Activated CD4-positive, alpha-beta T cell treated with anti-CD3 and anti-CD28 coated beads for 36 hours (primary cell): ENCODE data around the gene HEXA. TPM values are rescaled to one million over a fixed set of nuclear protein-coding genes. Genes with fewer than 3 reads are reported as not detected.
"Not testable (repeated sequence)": the region's sequence is repeated elsewhere in the genome, so short reads cannot be mapped to it uniquely, and the experiment has no call there.

ENCODE experiments used
- ATAC-seq: fragments of 200-7000 bp; cut with Tn5 transposase; one replicate; pipeline ENCODE4 v1.10.0; 2021; ENCODE audit warnings: mild to moderate bottlenecking, moderate library complexity
- CTCF ChIA-PET: fragments of 350-600 bp; sonication (Branson Sonifier 250); formaldehyde crosslinking; loops from one replicate; lab custom pipeline; 2021; ENCODE audit warnings: antibody characterized with exemption; lab: Charles Lee
- POLR2A ChIA-PET: fragments of 350-600 bp; sonication (Branson Sonifier 250); formaldehyde crosslinking; loops from one replicate; lab custom pipeline; 2021; ENCODE audit warnings: antibody characterized with exemption, inconsistent platforms; lab: Charles Lee
- DNase-seq: peaks from one replicate; pipeline ENCODE4 v3.0.0-alpha.2; 2020
- H3K27ac Mint-ChIP-seq: one replicate; pipeline ENCODE4 v1.8.0; 2021; ENCODE audit warnings: mixed read lengths
- H3K27me3 Mint-ChIP-seq: one replicate; pipeline ENCODE4 v1.8.0; 2021; ENCODE audit warnings: mixed read lengths
- H3K36me3 Mint-ChIP-seq: one replicate; pipeline ENCODE4 v1.8.0; 2021; ENCODE audit warnings: low read depth, mixed read lengths
- H3K4me1 Mint-ChIP-seq: one replicate; pipeline ENCODE4 v1.8.0; 2021; ENCODE audit warnings: mixed read lengths
- H3K4me3 Mint-ChIP-seq: one replicate; pipeline ENCODE4 v1.8.0; 2021; ENCODE audit warnings: mild to moderate bottlenecking, moderate library complexity, mixed read lengths
- H3K9me3 Mint-ChIP-seq: one replicate; pipeline ENCODE4 v1.8.0; 2021; ENCODE audit warnings: low read depth, mixed read lengths
- intact Hi-C, 2 experiments: fragments of 100-400 bp; cut with DNase I in 1 of 2; cut with micrococcal nuclease in 1 of 2; formaldehyde crosslinking; loops; one replicate each; pipeline versions ENCODE4 v1.14.2 to v1.15.1; 2022 to 2024; cut with DNase I, micrococcal nuclease
- total RNA-seq, 2 experiments: library from RNA; stranded (reverse); gene quantifications; one replicate each; pipeline ENCODE4 v1.2.3, GENCODE V29; 2021

HEXA gene
- total RNA-seq, 2 experiments from 2014 or later, result 38.8 to 54.2 TPM

DNA sequence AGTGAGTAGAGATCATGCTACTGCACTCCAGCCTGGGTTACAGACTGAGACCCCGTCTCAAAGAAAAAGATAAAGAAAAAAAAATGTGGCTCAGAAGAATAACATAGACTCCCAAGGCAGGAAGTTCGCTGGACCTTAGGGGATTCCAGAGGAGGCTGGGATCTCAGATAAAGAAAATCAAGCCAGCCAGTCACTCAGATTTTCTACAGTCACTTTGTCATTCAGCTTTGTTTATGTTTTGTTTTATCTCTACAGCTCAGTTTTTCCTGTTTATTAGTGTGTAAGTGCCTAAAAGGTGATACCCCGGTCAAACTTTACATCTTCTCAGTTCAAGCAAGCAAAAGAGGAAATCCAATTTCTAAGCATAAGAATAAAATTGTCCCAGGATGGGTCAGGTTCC, 28.5 kb upstream of the HEXA start:
- no peak for DNase-seq
- POLR2A ChIA-PET, result no interaction called here
- Mint-ChIP-seq H3K27me3 (peaks cover 19% of the 10 kb centered on the region), H3K36me3 (no peaks in the 10 kb centered on the region), H3K27ac (no peak overlapping the region), H3K4me1 (no peaks in the 10 kb centered on the region), H3K9me3 (no peaks in the 10 kb centered on the region), H3K4me3 (no peak overlapping the region)
- CTCF ChIA-PET, result interaction anchor here (1.0 to 1.4 kb wide), 4 partner anchors 15 to 601 kb away, joined by 3 to 4 read pairs (median 3); no protein-coding TSS in a partner anchor
- intact Hi-C loops, result no loop called here
- no peak for ATAC-seq

DNA sequence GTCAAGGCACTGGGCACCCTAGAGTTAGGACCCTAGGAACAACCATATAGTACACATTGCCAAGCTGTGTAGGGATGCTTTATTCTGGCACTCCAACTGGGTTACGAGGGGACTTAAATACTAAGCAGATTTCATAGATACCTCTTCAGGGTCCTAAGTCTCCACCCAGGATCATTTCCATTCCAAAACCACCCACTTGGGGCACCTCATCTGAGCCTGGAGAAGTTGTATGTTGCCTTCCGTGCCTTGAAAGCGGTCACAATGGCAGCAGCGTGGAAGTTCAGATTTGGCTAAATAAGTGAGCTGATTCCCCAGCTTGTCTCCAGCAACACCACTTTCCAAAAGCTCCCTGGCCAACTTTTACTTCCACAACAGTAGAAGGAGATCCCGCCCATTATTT, 26.9 kb upstream of the HEXA start:
- Mint-ChIP-seq H3K36me3 (no peaks in the 10 kb centered on the region), H3K27ac (no peak overlapping the region), H3K4me1 (no peaks in the 10 kb centered on the region), H3K27me3 (peaks cover 17% of the 10 kb centered on the region), H3K9me3 (no peaks in the 10 kb centered on the region), H3K4me3 (no peak overlapping the region)
- intact Hi-C loops, result no loop called here
- DNase-seq (no peak), ATAC-seq (no peak)
- ChIA-PET POLR2A (no interaction called here), CTCF (no interaction called here)

DNA sequence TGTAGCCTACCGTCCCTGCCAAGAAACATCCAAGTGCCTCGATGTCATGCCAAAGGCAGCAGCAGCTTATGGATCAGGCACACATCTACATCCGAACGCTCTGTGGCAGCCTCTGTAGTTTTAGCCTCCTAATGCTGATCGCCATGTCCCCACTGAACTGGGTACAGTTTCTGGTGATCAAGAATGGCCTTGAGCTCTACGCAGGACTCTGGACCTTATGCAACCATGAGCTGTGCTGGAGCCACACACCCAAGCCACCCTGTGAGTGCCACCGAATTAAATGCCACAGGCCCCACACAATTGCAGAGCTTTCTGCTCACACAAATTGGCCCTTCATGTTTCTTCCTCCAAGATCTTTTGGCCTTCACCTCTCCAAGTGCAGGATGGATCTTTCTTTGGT, 22.8 kb upstream of the HEXA start:
- no peak for ATAC-seq
- peaks cover 11% of the 10 kb centered on the region for H3K27me3 Mint-ChIP-seq
- no peak overlapping the region for H3K27ac Mint-ChIP-seq
- no peaks in the 10 kb centered on the region for H3K4me1 Mint-ChIP-seq
- no peak for DNase-seq
- no peaks in the 10 kb centered on the region for H3K36me3 Mint-ChIP-seq
- ChIA-PET POLR2A (no interaction called here), CTCF (no interaction called here)
- H3K4me3 Mint-ChIP-seq, result no peak overlapping the region
- intact Hi-C loops, result no loop called here
- H3K9me3 Mint-ChIP-seq, result no peaks in the 10 kb centered on the region

DNA sequence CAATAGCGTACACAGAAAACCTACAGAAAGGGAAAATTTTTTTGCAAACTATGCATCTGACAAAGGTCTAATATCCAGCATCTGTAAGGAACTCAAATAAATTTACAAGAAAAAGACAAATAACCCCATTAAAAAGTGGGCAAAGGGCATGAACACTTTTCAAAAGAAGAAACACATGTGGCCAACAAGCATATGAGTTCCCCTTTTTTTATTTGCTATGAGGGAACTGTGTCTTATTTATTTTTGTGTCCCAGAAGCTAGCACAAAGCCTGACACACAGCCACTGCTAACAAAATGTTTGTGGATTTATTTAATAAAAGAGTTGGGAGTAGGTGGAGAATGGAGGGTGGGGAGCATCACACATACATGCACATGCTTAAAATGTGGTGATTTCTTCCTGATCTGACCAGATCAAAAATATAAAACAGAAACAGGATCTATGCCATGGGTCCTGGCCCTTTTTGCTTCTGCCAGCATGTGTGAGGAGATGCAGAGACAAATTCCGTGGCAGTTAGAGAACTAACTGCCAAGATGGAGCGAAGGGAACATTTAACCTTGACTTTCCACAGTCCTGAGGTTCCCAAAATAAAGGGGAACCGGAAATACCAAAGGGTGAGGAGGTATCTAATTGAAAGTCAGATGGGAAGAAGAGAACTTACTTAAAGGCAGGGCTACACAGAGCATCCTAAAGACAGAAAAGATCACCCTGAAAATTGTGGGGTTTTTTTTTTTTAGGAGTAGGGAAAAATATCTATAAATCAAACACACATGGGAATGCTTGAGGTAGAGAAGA, 22.2 kb upstream of the HEXA start, which contains the start of gene TMEM202:
TMEM202 (plus strand) TSS at position 510 of the 793 bp plus-strand sequence; CDS start at position 532, 22 bp downstream.
- Mint-ChIP-seq H3K27ac (no peak within 1 kb of the TSS), H3K36me3 (no peaks in the 10 kb centered on the region), H3K27me3 (peaks cover 10% of the 10 kb centered on the region), H3K4me3 (no peak within 1 kb of the TSS), H3K9me3 (no peaks in the 10 kb centered on the region), H3K4me1 (no peaks in the 10 kb centered on the region)
- ATAC-seq, result no peak
- intact Hi-C loops, result no loop called here
- no peak for DNase-seq
- ChIA-PET CTCF (no interaction called here), POLR2A (no interaction called here)

DNA sequence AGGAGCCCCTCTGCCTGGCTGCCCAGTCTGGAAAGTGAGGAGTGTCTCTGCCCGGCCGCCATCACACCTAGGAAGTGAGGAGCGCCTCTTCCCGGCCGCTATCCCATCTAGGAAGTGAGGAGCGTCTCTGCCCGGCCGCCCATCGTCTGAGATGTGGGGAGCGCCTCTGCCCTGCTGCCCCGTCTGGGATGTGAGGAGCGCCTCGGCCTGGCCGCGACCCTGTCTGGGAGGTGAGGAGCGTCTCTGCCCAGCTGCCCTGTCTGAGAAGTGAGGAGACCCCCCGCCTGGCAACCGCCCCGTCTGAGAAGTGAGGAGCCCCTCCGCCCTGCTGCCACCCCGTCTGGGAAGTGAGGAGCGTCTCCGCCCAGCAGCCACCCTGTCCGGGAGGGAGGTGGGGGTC, 20.5 kb upstream of the HEXA start:
- DNase-seq, H3K4me1 Mint-ChIP-seq, CTCF ChIA-PET, intact Hi-C loops, H3K27ac Mint-ChIP-seq, H3K9me3 Mint-ChIP-seq, H3K27me3 Mint-ChIP-seq, H3K4me3 Mint-ChIP-seq, ATAC-seq, H3K36me3 Mint-ChIP-seq: not testable (repeated sequence)
- POLR2A ChIA-PET, result interaction anchor here (0.6 kb wide), 1 partner anchor 1586 kb away, joined by 3 read pairs; no protein-coding TSS in a partner anchor

DNA sequence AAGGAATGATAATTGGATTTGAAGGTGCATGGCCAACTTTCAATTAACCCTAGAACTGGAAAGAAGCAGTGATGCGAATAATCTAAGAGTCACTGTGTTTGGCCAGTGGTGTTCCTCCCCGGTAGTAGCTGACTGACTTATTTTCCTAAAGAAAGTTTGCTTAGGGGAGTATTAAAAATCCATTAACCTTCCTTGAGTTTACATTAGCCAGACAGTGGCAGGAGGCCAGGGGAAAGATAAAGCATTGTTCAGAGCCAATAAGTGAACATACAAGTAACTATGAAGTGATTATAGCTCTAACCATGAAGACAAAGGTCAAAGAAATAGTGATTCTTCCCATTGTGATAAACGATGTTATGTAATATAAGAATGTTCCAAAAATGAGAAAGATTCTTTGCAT, 13.4 kb upstream of the HEXA start:
- no peak overlapping the region for H3K4me3 Mint-ChIP-seq
- no peak for DNase-seq
- H3K4me1 Mint-ChIP-seq, result no peaks in the 10 kb centered on the region
- no peaks in the 10 kb centered on the region for H3K9me3 Mint-ChIP-seq
- CTCF ChIA-PET, result interaction anchor here (1.1 kb wide), 1 partner anchor 14 kb away, joined by 4 read pairs; no protein-coding TSS in a partner anchor
- intact Hi-C loops, result no loop called here
- H3K27ac Mint-ChIP-seq, result no peak overlapping the region
- POLR2A ChIA-PET, result no interaction called here
- no peak for ATAC-seq
- H3K36me3 Mint-ChIP-seq, result no peaks in the 10 kb centered on the region
- peaks cover 6% of the 10 kb centered on the region for H3K27me3 Mint-ChIP-seq

DNA sequence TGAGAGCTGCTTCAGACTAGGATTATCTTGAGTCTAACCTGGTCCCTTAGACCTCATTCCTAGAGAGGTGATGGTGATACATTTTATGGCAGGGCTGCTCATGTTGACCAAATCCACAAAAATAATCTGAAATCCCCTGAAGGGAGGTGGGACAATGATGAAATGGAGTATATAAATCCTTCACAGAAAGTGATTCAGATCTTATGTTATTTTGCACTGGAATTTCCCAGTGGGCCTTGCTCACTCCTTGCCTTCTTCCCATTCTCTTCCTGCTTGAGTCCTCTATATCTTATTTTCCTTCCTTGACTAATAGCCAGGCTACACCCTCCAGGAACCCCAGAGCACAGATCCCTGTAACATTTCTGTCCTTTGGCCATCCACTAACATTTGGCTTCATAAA, 11.9 kb upstream of the HEXA start:
- intact Hi-C loops, result no loop called here
- no peaks in the 10 kb centered on the region for H3K4me1 Mint-ChIP-seq
- ChIA-PET POLR2A (no interaction called here), CTCF (no interaction called here)
- peaks cover 8% of the 10 kb centered on the region for H3K27me3 Mint-ChIP-seq
- H3K4me3 Mint-ChIP-seq, result no peak overlapping the region
- DNase-seq (no peak), ATAC-seq (no peak)
- no peaks in the 10 kb centered on the region for H3K36me3 Mint-ChIP-seq
- H3K9me3 Mint-ChIP-seq, result no peaks in the 10 kb centered on the region
- H3K27ac Mint-ChIP-seq, result no peak overlapping the region

DNA sequence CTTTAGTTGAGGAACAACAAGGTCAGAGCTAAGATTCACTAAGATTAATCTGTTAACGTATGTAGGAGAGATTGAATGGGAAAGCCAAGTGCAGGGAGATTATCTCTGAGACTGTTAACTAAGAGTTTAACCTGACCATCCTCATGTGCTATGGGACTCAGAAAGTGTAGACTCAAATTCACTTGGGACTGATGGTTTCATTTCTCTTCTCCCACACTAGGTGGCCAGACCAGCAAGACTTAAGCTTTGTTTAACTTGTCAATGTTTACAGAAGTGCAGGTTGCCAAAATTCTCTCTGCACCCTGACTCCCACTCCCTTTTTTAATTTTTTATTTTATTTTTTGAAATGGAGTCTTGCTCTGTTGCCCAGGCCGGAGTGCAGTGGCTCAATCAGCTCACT, 6.3 kb upstream of the HEXA start:
- H3K27ac Mint-ChIP-seq, result no peak overlapping the region
- ChIA-PET CTCF (interaction anchor here (1.0 to 1.2 kb wide), 3 partner anchors 14 to 218 kb away, joined by 3 to 4 read pairs (median 3); no protein-coding TSS in a partner anchor), POLR2A (interaction anchor here (0.6 kb wide), 1 partner anchor 15 kb away, joined by 4 read pairs; no protein-coding TSS in a partner anchor)
- ATAC-seq (no peak), DNase-seq (no peak)
- H3K36me3 Mint-ChIP-seq, result no peaks in the 10 kb centered on the region
- no peak overlapping the region for H3K4me3 Mint-ChIP-seq
- intact Hi-C loops, result no loop called here
- peaks cover 7% of the 10 kb centered on the region for H3K4me1 Mint-ChIP-seq
- H3K27me3 Mint-ChIP-seq, result peaks cover 4% of the 10 kb centered on the region
- no peaks in the 10 kb centered on the region for H3K9me3 Mint-ChIP-seq

DNA sequence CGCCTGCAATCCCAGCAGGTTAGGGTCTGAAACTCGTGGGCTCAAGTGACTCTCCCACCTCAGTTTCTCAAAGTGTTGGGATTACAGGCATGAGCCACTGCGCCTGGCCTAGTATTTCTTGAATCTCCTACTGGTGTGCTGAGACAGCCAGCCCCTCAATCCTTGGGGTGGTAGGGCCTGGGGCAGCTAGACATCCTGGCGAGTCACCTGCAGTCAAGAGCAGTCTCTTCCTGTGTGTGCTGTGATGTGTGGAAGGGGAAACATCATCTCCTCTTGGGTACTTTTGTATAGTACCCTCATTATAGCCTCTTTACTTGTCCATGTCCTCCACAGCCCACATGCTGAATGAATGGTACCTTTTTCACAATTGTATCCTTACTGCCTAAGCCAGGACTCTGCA, 4.9 kb upstream of the HEXA start:
- intact Hi-C loops, result no loop called here
- Mint-ChIP-seq H3K27me3 (peaks cover 4% of the 10 kb centered on the region), H3K36me3 (no peaks in the 10 kb centered on the region), H3K9me3 (no peaks in the 10 kb centered on the region), H3K4me1 (peaks cover 15% of the 10 kb centered on the region), H3K27ac (no peak overlapping the region), H3K4me3 (no peak overlapping the region)
- no peak for ATAC-seq
- DNase-seq, result no peak
- ChIA-PET POLR2A (no interaction called here), CTCF (no interaction called here)

DNA sequence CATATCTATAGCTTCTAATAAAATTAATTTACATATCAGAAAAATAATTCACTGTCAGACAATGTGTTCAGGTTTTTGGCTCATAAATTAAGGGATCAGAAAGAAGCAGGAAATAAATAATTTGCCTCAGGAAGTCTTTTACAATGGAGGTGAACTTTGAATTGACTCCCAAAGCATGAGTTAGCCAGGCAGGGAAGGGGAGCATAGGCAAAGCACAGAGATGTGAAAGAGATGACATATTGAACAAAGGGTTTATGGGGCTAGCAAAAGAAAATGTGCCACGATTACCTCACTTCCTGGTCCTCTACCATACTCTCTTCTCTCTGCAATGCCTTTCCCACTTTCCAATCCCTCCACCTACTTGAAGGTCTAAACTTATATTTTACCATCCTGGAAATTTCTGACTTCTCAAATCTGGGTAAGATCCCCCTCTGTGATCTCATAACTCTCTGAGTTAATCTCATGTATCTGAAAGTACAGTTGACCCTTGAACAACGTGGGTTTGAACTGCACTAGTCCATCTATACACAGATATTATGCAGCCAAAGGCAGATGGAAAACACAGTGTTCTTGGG, 4.1 kb upstream of the HEXA start:
- no peak for DNase-seq
- CTCF ChIA-PET, result no interaction called here

DNA sequence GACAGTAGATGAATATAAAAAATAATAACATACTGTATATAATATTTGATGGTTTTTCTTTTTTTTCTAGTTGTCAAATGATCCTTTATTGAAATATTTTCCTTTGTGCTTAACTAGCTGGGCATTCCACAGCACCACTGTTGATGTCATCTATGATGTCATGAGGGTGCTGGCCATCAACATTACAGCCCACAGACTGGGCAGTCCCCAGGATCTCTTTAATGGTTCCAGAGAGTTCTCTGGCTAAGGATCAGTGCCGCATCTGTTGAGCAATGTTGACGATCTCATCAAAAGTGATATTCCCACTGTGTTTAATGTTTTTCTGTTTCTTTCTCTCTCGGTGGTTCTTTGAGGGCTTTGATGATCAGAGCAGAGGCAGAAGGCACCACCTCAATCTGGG, 3.3 kb upstream of the HEXA start:
- H3K36me3 Mint-ChIP-seq, H3K9me3 Mint-ChIP-seq, H3K27me3 Mint-ChIP-seq, ATAC-seq, DNase-seq, CTCF ChIA-PET, POLR2A ChIA-PET, H3K4me3 Mint-ChIP-seq, H3K27ac Mint-ChIP-seq: not testable (repeated sequence)
- H3K4me1 Mint-ChIP-seq, result peaks cover 29% of the 10 kb centered on the region
- intact Hi-C loops, result loop anchor here in 1 of 2 experiments (5.0 kb wide), 2 partner anchors 62 to 152 kb away; no protein-coding TSS in a partner anchor

More for the DNA sequence above, 4.1 kb upstream of the HEXA start:
- ATAC-seq, result no peak
- Mint-ChIP-seq H3K4me1 (peaks cover 22% of the 10 kb centered on the region), H3K27ac (no peak overlapping the region), H3K27me3 (peaks cover 4% of the 10 kb centered on the region), H3K9me3 (no peaks in the 10 kb centered on the region), H3K4me3 (no peak overlapping the region), H3K36me3 (peaks cover 4% of the 10 kb centered on the region)
- POLR2A ChIA-PET, result no interaction called here
- intact Hi-C loops, result loop anchor here in 1 of 2 experiments (5.0 kb wide), 2 partner anchors 63 to 153 kb away; no protein-coding TSS in a partner anchor
